Urinary bladder (tissue), 4 donors: ENCODE measurements around the gene RARB. TPM values are rescaled to one million over a fixed set of nuclear protein-coding genes. Genes with fewer than 3 reads are reported as not detected.
A peak's percentile ranks its signal among the peaks of the same experiment; 100 is the strongest.

Source experiments
- DNase-seq: peaks from one replicate; pipeline ENCODE4 v3.0.0-alpha.2; 2015; ENCODE audit errors: extremely low spot score
- H3K27ac ChIP-seq: one replicate; pipeline ENCODE4 v1.5.1; 2013; ENCODE audit warnings: low read depth, mild to moderate bottlenecking, moderate library complexity
- H3K36me3 ChIP-seq: one replicate; pipeline ENCODE4 v1.6.1; 2013; ENCODE audit warnings: mild to moderate bottlenecking, moderate library complexity; ENCODE audit not compliant: insufficient read depth
- H3K4me1 ChIP-seq: one replicate; pipeline ENCODE4 v1.6.1; 2013; ENCODE audit warnings: mild to moderate bottlenecking, moderate library complexity; ENCODE audit not compliant: insufficient read depth
- H3K4me3 ChIP-seq: one replicate; pipeline ENCODE4 v1.5.1; 2013; ENCODE audit warnings: low read depth, low read length
- whole genome bisulfite sequencing: extraction: QIAGEN DNeasy Blood & Tissue Kit; methylation state at CpG from one replicate; pipeline ENCODE4 v1.1.7; 2013; 5-methylcytosine and 5-hydroxymethylcytosine counted together
- polyA plus RNA-seq: library from polyadenylated mRNA; stranded (reverse); fragments of 200-250 nt; gene quantifications from one replicate; pipeline ENCODE4 v1.2.3, GENCODE V29; 2013
- total RNA-seq: library from RNA; depleted of rRNA; stranded (reverse); fragments of >200 nt; gene quantifications from one replicate; pipeline ENCODE4 v1.2.3, GENCODE V29; 2014
- donor health status: healthy with polysubstance abuse.
- donor health status: healthy.

RARB gene
- total and polyA plus RNA-seq, 2 donors: 12.3 to 70.7 TPM

GRCh38 chr3:25585361-25586166, 157.5 kb downstream of the RARB start:
- no peak for DNase-seq
- H3K4me1 ChIP-seq: no peaks in the 10 kb centered on the region
- no peak overlapping the region for H3K27ac ChIP-seq
- WGBS: 87% methylated on average over 14 of the region's 14 CpGs
- H3K4me3 ChIP-seq: no peak overlapping the region
- no peaks in the 10 kb centered on the region for H3K36me3 ChIP-seq

DNA sequence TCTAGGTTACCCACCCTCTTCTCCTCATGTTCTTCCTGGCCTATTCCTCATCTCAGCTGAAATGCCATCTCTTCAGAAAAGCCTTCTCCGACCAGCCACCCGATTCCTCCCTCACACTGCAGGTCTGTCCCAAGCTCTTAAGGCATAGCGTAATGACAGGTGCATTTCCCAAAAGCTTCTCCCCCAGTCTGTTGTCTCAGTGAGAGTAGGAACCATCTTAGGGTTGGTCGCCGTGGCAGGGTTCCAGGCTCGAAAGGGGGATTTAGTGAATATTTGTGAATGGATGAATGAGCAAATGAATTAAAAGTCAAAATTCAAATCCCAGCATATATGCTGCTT, 158.1 kb downstream of the RARB start:
- WGBS: 94% methylated on average over 6 of the region's 6 CpGs
- H3K27ac ChIP-seq: no peak overlapping the region
- no peak for DNase-seq
- H3K36me3 ChIP-seq: no peaks in the 10 kb centered on the region
- H3K4me3 ChIP-seq: no peak overlapping the region
- H3K4me1 ChIP-seq: no peaks in the 10 kb centered on the region

DNA sequence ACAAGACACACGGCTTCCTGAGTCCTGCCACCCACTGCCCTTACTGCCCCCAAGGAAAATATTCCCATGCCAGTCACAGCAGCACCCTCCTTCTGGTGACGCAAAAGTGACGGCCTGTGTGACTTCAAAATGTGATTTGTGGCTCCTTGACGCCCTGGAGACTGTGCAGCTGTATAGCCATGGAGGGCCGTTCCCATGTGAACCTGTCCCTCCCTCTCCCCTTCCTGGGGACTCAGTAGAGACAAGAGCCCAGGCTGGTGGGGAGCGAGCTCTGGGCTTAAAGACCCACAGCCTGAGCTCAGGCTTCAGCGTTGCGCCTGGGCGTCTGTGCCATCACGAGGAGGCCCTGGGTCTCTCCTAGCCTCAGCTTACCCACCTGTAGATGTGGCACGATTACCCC, 158.5 kb downstream of the RARB start:
- no peaks in the 10 kb centered on the region for H3K36me3 ChIP-seq
- H3K27ac ChIP-seq: no peak overlapping the region
- H3K4me1 ChIP-seq: no peaks in the 10 kb centered on the region
- WGBS: 84% methylated on average over 11 of the region's 11 CpGs
- H3K4me3 ChIP-seq: no peak overlapping the region
- DNase-seq: no peak

GRCh38 chr3:25587094-25587493, 159.0 kb downstream of the RARB start:
- Histone ChIP-seq H3K36me3 (no peaks in the 10 kb centered on the region), H3K4me1 (no peaks in the 10 kb centered on the region), H3K27ac (no peak overlapping the region), H3K4me3 (no peak overlapping the region)
- no peak for DNase-seq
- WGBS: 96% methylated on average over 1 of the region's 1 CpG

DNA sequence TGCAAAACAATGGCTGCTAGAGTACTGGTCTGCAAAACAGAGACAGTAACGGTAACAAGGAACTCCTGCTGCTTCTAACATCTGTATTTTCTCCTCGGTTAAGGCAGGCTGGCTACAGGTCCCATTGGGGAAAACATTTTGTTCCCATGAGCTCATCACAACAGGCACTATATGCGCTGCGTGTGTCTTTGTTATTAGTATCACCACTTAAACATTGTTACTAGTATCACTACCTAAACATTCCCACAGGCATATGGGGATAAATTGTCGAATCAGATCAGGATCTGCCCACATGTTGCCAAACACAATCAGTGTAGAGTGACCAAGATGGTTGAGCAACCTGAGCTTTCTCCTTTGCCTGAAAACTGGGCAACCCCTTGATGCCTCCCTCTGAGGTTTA, 159.5 kb downstream of the RARB start:
- no peaks in the 10 kb centered on the region for H3K4me1 ChIP-seq
- H3K27ac ChIP-seq: no peak overlapping the region
- no peak overlapping the region for H3K4me3 ChIP-seq
- H3K36me3 ChIP-seq: no peaks in the 10 kb centered on the region
- no peak for DNase-seq
- WGBS: 80% methylated on average over 5 of the region's 5 CpGs

DNA sequence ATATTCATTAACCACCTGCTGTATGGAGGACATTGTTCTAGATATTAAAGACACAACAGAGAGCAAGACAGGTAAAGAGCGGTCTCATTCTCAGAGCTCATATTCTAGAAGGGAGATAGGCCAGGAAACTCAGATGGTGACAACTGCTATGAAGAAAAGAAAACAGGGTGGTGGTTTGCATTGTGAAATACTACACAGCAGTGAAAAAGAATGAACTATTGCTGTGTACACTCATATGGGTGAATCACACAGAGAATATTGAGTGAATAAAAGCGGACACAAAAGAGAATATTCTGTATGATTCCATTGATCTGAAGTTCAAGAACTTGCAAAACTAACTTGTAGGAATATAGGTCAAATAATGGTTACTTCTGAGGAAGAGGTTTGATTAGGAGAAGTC, 159.9 kb downstream of the RARB start:
- 100% methylated on average over 2 of the region's 2 CpGs for WGBS
- no peaks in the 10 kb centered on the region for H3K36me3 ChIP-seq
- no peaks in the 10 kb centered on the region for H3K4me1 ChIP-seq
- DNase-seq: no peak
- no peak overlapping the region for H3K4me3 ChIP-seq
- H3K27ac ChIP-seq: no peak overlapping the region

DNA sequence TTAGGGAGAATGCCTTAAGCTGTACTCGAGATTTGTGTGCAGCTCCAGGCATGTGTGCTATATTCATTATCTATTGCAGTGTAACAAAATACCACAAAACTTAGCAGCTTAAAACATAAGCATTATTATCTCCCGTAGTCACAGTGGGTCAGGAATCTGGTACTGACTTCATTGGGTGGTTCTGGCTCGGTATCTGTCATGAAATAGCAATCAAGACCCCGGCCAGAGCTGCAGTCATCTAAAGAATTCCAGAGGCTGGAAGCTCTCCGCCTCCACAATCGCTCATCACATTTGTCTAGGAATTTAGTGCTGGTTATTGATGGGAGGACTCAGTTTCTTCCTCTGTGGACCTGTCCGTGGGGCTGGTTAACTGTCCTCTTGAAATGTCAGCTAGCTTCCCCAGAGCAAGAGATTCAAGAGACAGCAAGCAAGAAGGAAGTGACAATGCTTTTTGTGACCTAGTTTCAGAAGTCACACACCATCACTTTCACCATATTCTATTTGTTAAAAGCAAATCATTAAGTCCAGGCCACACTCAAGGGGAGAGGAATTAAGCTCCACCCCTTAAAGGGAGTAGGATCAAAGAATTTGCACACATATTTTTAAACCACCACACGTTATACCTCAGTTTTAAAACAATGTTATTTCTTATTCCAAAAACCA, 160.5 kb downstream of the RARB start:
- Histone ChIP-seq H3K4me1 (no peaks in the 10 kb centered on the region), H3K27ac (no peak overlapping the region), H3K4me3 (no peak overlapping the region), H3K36me3 (no peaks in the 10 kb centered on the region)
- DNase-seq: no peak
- 82% methylated on average over 8 of the region's 8 CpGs for WGBS

DNA sequence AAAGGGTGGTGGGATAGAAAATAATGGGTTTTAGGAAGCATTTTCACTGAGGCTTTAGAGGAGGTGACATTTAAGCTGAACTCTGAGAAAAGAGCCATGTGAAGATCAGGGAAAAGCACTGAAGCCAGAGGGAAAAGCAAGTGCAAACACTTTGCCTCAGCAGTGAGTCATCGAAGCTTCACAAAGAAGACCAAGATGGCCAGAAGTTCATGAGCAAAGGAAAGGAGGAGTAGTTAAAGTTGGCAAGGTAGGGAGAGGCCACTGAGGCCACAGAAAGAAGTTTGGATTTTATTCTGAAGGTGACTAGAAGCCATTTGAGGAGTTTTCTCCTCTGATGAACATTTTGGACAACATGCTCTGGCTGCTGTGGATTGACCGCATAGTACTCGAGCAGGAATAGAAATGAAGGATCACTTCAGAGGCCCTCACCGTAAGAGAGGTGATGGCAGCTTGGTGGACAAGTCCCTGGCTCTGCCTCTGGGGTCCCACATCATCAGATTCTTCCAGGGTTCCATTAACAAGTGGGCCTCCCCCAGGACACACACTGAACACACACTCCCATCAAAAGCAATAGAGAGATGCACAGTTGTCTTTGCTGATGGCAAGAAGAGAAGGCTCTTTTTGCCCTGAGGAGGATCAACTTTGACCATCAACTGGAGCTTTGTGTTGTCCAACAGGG, 161.2 kb downstream of the RARB start:
- 97% methylated on average over 4 of the region's 4 CpGs for WGBS
- Histone ChIP-seq H3K4me3 (no peak overlapping the region), H3K27ac (no peak overlapping the region), H3K4me1 (no peaks in the 10 kb centered on the region), H3K36me3 (no peaks in the 10 kb centered on the region)
- DNase-seq: no peak

- DNase-seq: no peak
- WGBS: 69% methylated on average over 8 of the region's 8 CpGs
- no peaks in the 10 kb centered on the region for H3K36me3 ChIP-seq
- H3K27ac ChIP-seq: no peak overlapping the region
- no peaks in the 10 kb centered on the region for H3K4me1 ChIP-seq
- H3K4me3 ChIP-seq: no peak overlapping the region
These were observed 161.8 kb downstream of the RARB start for GRCh38 chr3:25589783-25590258.

GRCh38 chr3:25592510-25592968, 164.5 kb downstream of the RARB start:
- Histone ChIP-seq H3K4me1 (no peaks in the 10 kb centered on the region), H3K4me3 (no peak overlapping the region), H3K27ac (no peak overlapping the region), H3K36me3 (peaks cover 7% of the 10 kb centered on the region)
- 31% methylated on average over 3 of the region's 3 CpGs for WGBS
- DNase-seq: no peak

- peaks cover 7% of the 10 kb centered on the region for H3K36me3 ChIP-seq
- H3K4me3 ChIP-seq: no peak overlapping the region
- no peak for DNase-seq
- no peaks in the 10 kb centered on the region for H3K4me1 ChIP-seq
- H3K27ac ChIP-seq: no peak overlapping the region
These were observed 164.9 kb downstream of the RARB start for GRCh38 chr3:25593001-25593400.

GRCh38 chr3:25594007-25594502, 166.0 kb downstream of the RARB start:
- no peaks in the 10 kb centered on the region for H3K4me1 ChIP-seq
- H3K4me3 ChIP-seq: no peak overlapping the region
- no peak overlapping the region for H3K27ac ChIP-seq
- H3K36me3 ChIP-seq: peaks cover 7% of the 10 kb centered on the region
- WGBS: 2% methylated on average over 1 of the region's 1 CpG
- peak; percentile 41 for DNase-seq

DNA sequence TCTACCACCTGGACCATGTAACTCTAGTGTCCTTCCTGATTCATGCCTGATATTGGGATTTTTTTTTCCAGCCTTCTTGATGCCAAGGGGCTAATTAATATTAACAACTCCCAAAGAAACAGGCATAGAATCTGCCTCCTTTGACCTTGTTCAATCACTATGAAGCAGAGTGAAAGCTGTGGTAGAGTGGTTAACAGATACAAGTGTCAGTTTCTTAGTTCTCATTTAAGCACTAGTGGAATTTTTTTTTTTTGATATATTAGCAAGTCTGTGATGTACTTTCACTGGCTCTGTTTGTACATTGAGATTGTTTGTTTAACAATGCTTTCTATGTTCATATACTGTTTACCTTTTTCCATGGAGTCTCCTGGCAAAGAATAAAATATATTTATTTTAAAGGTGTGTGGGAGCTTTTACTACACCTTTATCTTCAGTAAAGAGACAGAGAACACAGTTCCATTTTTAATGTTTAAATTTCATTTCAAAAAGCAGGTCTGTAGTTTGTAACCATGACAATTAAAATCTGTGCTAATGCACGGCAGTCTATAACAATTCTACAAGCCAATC, 169.6 kb downstream of the RARB start:
- Histone ChIP-seq H3K4me1 (no peaks in the 10 kb centered on the region), H3K27ac (no peak overlapping the region), H3K36me3 (peaks cover 7% of the 10 kb centered on the region), H3K4me3 (no peak overlapping the region)
- no peak for DNase-seq
- WGBS: 56% methylated on average over 1 of the region's 1 CpG
